Neural progenitor cell (in vitro differentiated cells): ENCODE results near the gene BOC. TPM values are rescaled to one million over a fixed set of nuclear protein-coding genes. Genes with fewer than 3 reads are reported as not detected.

Source experiments
- DNase-seq: peaks from one replicate; pipeline ENCODE4 v3.0.0-alpha.2; 2016; ENCODE audit warnings: low spot score
- H2AFZ ChIP-seq: fragments of 200-600 bp; sonication (generic); replicated peaks from 2 replicates; pipeline ENCODE4 v1.6.1; 2016; ENCODE audit warnings: antibody characterized with exemption
- H3F3A ChIP-seq: fragments of 200-600 bp; sonication (generic); 2 replicates; pipeline ENCODE4 v1.6.1; 2016; ENCODE audit warnings: antibody characterized with exemption, low read depth
- H3K27ac ChIP-seq: fragments of 200-600 bp; sonication (generic); 2 replicates; pipeline ENCODE4 v1.5.1; 2016; ENCODE audit warnings: mild to moderate bottlenecking
- H3K27me3 ChIP-seq: fragments of 200-600 bp; sonication (generic); 2 replicates; pipeline ENCODE4 v1.6.1; 2016; ENCODE audit warnings: mild to moderate bottlenecking, moderate library complexity
- H3K36me3 ChIP-seq: fragments of 200-600 bp; sonication (generic); 2 replicates; pipeline ENCODE4 v1.5.1; 2016
- H3K4me1 ChIP-seq: fragments of 200-600 bp; sonication (generic); 2 replicates; pipeline ENCODE4 v1.6.1; 2016; ENCODE audit warnings: mixed run types
- H3K4me2 ChIP-seq: fragments of 200-600 bp; sonication (generic); 2 replicates; pipeline ENCODE4 v1.6.1; 2016
- H3K4me3 ChIP-seq: fragments of 200-600 bp; sonication (generic); 2 replicates; pipeline ENCODE4 v1.5.1; 2016
- H3K79me2 ChIP-seq: fragments of 200-600 bp; sonication (generic); 2 replicates; pipeline ENCODE4 v1.6.1; 2016; ENCODE audit warnings: low read depth
- H3K9ac ChIP-seq: fragments of 200-600 bp; sonication (generic); 2 replicates; pipeline ENCODE4 v1.6.1; 2016
- H3K9me3 ChIP-seq: fragments of 200-600 bp; sonication (generic); 2 replicates; pipeline ENCODE4 v1.5.1; 2016; ENCODE audit warnings: low read depth
- H4K20me1 ChIP-seq: fragments of 200-600 bp; sonication (generic); 2 replicates; pipeline ENCODE4 v1.6.1; 2016; ENCODE audit warnings: low read depth
- H3K27ac Mint-ChIP-seq: 3 replicates; pipeline ENCODE4 v1.8.0; 2021; ENCODE audit warnings: mixed read lengths
- H3K27me3 Mint-ChIP-seq: 2 replicates; pipeline ENCODE4 v1.8.0; 2022; ENCODE audit warnings: low read depth, mild to moderate bottlenecking, inconsistent platforms, moderate library complexity, mixed read lengths; ENCODE audit not compliant: insufficient read depth
- H3K36me3 Mint-ChIP-seq: 3 replicates; pipeline ENCODE4 v1.8.0; 2021; ENCODE audit warnings: mixed read lengths
- H3K4me1 Mint-ChIP-seq: 3 replicates; pipeline ENCODE4 v1.8.0; 2021; ENCODE audit warnings: mixed read lengths
- H3K4me3 Mint-ChIP-seq: 3 replicates; pipeline ENCODE4 v1.8.0; 2021; ENCODE audit warnings: mild to moderate bottlenecking, moderate library complexity, mixed read lengths
- H3K9me3 Mint-ChIP-seq: 3 replicates; pipeline ENCODE4 v1.8.0; 2020; ENCODE audit warnings: mixed read lengths
- EZH2 ChIP-seq: fragments of 200-600 bp; sonication (generic); IDR thresholded peaks from 2 replicates; pipeline ENCODE4 v1.6.1; 2017; ENCODE audit warnings: antibody characterized with exemption, mild to moderate bottlenecking, moderate library complexity
- EZH2phosphoT487 ChIP-seq: fragments of 200-600 bp; sonication (generic); IDR thresholded peaks from 2 replicates; pipeline ENCODE4 v1.6.1; 2017; ENCODE audit warnings: antibody characterized with exemption
- total RNA-seq: library from RNA; depleted of rRNA; stranded (reverse); fragments of >200 nt; gene quantifications from 2 replicates; pipeline ENCODE4 v1.2.3, GENCODE V29; 2015; ENCODE audit warnings: low replicate concordance
- TF ChIP-seq, protein P1 (sequence below): fragments of 200-600 bp; sonication (generic); IDR thresholded peaks from 2 replicates; pipeline ENCODE4 v1.5.1; 2017; ENCODE audit warnings: antibody characterized with exemption, mild to moderate bottlenecking

BOC gene, protein sequence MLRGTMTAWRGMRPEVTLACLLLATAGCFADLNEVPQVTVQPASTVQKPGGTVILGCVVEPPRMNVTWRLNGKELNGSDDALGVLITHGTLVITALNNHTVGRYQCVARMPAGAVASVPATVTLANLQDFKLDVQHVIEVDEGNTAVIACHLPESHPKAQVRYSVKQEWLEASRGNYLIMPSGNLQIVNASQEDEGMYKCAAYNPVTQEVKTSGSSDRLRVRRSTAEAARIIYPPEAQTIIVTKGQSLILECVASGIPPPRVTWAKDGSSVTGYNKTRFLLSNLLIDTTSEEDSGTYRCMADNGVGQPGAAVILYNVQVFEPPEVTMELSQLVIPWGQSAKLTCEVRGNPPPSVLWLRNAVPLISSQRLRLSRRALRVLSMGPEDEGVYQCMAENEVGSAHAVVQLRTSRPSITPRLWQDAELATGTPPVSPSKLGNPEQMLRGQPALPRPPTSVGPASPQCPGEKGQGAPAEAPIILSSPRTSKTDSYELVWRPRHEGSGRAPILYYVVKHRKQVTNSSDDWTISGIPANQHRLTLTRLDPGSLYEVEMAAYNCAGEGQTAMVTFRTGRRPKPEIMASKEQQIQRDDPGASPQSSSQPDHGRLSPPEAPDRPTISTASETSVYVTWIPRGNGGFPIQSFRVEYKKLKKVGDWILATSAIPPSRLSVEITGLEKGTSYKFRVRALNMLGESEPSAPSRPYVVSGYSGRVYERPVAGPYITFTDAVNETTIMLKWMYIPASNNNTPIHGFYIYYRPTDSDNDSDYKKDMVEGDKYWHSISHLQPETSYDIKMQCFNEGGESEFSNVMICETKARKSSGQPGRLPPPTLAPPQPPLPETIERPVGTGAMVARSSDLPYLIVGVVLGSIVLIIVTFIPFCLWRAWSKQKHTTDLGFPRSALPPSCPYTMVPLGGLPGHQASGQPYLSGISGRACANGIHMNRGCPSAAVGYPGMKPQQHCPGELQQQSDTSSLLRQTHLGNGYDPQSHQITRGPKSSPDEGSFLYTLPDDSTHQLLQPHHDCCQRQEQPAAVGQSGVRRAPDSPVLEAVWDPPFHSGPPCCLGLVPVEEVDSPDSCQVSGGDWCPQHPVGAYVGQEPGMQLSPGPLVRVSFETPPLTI
- 35.2 and 57.3 TPM in 2 replicates for total RNA-seq

DNA sequence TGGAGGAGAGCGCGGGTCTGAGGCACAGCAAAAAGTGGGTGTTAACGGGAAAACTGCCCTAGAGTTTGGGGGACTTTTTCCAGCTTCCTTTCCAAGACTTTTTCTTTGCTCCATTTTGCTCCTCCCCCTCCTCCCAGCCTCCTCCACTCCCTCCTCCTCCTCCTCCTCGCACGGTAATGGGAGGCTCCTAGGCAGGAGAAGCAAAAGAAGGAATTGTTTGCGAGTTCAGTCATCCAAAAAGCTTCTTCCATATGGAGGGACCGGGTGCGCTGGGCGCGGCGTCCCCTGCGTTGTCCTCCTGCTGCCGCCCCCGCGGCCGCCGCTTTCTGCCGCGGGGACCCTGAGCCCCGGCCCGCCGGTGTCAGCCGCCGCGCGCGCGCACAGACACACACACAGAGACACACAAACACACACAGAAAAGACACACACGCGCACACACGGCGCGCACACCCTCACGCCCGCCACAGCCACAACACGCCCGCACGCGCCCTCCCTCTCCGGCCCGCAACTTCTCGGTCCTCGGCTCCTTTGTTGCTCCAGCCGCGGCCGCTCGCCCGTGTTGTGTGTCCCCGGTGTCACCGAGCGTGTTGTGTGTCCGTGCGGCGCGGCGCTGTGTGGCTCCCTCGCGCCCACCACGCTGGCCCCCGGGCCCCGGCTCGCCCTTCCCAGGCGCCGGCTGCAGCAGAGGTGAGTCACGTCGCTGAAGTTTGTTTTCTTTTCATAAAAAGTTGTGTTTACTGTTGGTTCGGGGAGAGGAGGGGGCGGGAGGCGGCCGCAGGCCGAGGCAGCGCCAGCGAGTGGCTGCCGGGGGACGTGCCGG, at the start of gene BOC:
TSS of gene BOC (plus strand) at position 228 of the 820 bp plus-strand sequence. CDS start 38,246 bp downstream, outside the sequence.
- Mint-ChIP-seq H3K27ac (peak within 1 kb of the TSS; percentile 99), H3K4me3 (peak within 1 kb of the TSS; percentile 98), H3K27me3 (peaks cover 8% of the 10 kb centered on the region), H3K9me3 (no peaks in the 10 kb centered on the region), H3K36me3 (peaks cover 34% of the 10 kb centered on the region), H3K4me1 (peaks cover 83% of the 10 kb centered on the region)
- H3K9ac ChIP-seq, result peak within 1 kb of the TSS; percentile 70
- no peak for TF ChIP-seq EZH2phosphoT487
- TF ChIP-seq EZH2, result peak; percentile 43
- TF ChIP-seq, protein P1, sequence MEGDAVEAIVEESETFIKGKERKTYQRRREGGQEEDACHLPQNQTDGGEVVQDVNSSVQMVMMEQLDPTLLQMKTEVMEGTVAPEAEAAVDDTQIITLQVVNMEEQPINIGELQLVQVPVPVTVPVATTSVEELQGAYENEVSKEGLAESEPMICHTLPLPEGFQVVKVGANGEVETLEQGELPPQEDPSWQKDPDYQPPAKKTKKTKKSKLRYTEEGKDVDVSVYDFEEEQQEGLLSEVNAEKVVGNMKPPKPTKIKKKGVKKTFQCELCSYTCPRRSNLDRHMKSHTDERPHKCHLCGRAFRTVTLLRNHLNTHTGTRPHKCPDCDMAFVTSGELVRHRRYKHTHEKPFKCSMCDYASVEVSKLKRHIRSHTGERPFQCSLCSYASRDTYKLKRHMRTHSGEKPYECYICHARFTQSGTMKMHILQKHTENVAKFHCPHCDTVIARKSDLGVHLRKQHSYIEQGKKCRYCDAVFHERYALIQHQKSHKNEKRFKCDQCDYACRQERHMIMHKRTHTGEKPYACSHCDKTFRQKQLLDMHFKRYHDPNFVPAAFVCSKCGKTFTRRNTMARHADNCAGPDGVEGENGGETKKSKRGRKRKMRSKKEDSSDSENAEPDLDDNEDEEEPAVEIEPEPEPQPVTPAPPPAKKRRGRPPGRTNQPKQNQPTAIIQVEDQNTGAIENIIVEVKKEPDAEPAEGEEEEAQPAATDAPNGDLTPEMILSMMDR, result peak; percentile 11
- peak within 1 kb of the TSS; percentile 93 for H3K4me3 ChIP-seq
- no peaks in the 10 kb centered on the region for H3K9me3 ChIP-seq
- peaks cover 43% of the 10 kb centered on the region for H3K4me1 ChIP-seq
- H3K36me3 ChIP-seq, result peaks cover 5% of the 10 kb centered on the region
- H3K4me2 ChIP-seq, result peak within 1 kb of the TSS; percentile 99
- peak within 1 kb of the TSS; percentile 52 for H2AFZ ChIP-seq
- H3K27ac ChIP-seq, result peak within 1 kb of the TSS; percentile 78
- DNase-seq, result peak; percentile 77
- peaks cover 30% of the 10 kb centered on the region for H4K20me1 ChIP-seq
- peaks cover 29% of the 10 kb centered on the region for H3F3A ChIP-seq
- H3K79me2 ChIP-seq, result peaks cover 50% of the 10 kb centered on the region
- H3K27me3 ChIP-seq, result no peaks in the 10 kb centered on the region

DNA sequence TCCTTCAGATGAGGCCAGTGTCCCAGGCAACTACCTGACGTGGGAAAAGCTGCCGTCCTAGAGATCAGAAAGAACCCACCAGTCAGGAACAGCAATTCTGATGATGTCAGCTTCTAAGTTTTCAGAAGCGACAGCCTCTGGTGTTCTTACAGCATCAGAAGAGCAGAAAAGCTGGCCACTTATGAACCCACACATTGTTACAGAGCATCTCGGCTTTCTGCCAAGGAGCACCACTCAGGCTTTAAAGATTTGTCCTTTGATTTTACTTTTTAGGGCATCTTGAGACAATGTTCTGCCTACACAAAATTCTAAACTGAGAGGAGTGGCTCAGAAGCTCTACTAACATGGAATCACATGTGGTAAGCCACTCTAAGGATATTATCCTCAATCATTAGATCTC, 49.7 kb upstream of the BOC start:
- H3K27me3 Mint-ChIP-seq, result peaks cover 3% of the 10 kb centered on the region
- Histone ChIP-seq H4K20me1 (no peaks in the 10 kb centered on the region), H2AFZ (no peak overlapping the region), H3K4me3 (no peak overlapping the region), H3K79me2 (no peaks in the 10 kb centered on the region), H3K4me1 (peaks cover 19% of the 10 kb centered on the region), H3K9me3 (no peaks in the 10 kb centered on the region), H3F3A (peaks cover 16% of the 10 kb centered on the region), H3K36me3 (no peaks in the 10 kb centered on the region), H3K4me2 (no peak overlapping the region), H3K27ac (no peak overlapping the region), H3K9ac (no peak overlapping the region), H3K27me3 (no peaks in the 10 kb centered on the region)
- no peaks in the 10 kb centered on the region for H3K36me3 Mint-ChIP-seq
- peaks cover 30% of the 10 kb centered on the region for H3K4me1 Mint-ChIP-seq
- DNase-seq, result no peak
- H3K27ac Mint-ChIP-seq, result peak overlapping the region; percentile 58
- no peaks in the 10 kb centered on the region for H3K9me3 Mint-ChIP-seq
- TF ChIP-seq EZH2 (no peak), EZH2phosphoT487 (no peak)
- TF ChIP-seq, protein P1, result no peak
- no peak overlapping the region for H3K4me3 Mint-ChIP-seq

DNA sequence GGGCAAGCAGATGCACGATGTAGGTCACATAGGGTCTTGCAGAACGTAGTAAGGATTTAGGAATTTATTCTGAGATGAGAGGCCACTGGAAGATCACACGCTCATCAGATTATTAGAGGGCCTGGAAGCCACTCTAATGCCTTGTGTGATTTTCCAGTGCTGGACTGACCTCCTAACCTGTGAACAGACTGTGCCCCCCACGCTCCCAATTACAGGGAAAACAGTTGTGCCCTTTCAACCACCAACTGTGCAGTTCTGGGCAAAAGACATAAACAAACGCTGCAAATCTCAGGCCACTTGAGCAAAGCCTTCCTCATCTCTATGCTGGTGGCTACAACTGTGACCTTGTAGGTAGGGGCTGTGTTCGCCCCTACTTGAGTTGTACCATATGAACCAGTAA, 48.2 kb upstream of the BOC start:
- no peak overlapping the region for H2AFZ ChIP-seq
- peaks cover 23% of the 10 kb centered on the region for H3K4me1 Mint-ChIP-seq
- no peaks in the 10 kb centered on the region for H4K20me1 ChIP-seq
- no peaks in the 10 kb centered on the region for H3K36me3 Mint-ChIP-seq
- H3F3A ChIP-seq, result peaks cover 31% of the 10 kb centered on the region
- H3K9ac ChIP-seq, result no peak overlapping the region
- no peaks in the 10 kb centered on the region for H3K36me3 ChIP-seq
- H3K27me3 ChIP-seq, result no peaks in the 10 kb centered on the region
- no peak overlapping the region for H3K4me3 Mint-ChIP-seq
- no peak overlapping the region for H3K4me3 ChIP-seq
- H3K9me3 ChIP-seq, result no peaks in the 10 kb centered on the region
- H3K4me2 ChIP-seq, result no peak overlapping the region
- H3K9me3 Mint-ChIP-seq, result no peaks in the 10 kb centered on the region
- no peaks in the 10 kb centered on the region for H3K79me2 ChIP-seq
- H3K27me3 Mint-ChIP-seq, result peaks cover 3% of the 10 kb centered on the region
- H3K27ac ChIP-seq, result no peak overlapping the region
- H3K4me1 ChIP-seq, result peaks cover 29% of the 10 kb centered on the region
- DNase-seq, result no peak
- no peak for TF ChIP-seq EZH2
- TF ChIP-seq, protein P1, result no peak
- no peak for TF ChIP-seq EZH2phosphoT487
- H3K27ac Mint-ChIP-seq, result peak overlapping the region; percentile 43
